Small intestine (tissue), 7 donors: ENCODE data around the gene CABLES1. TPM values are rescaled to one million over a fixed set of nuclear protein-coding genes. Genes with fewer than 3 reads are reported as not detected.
"Not testable (repeated sequence)": the region's sequence is repeated elsewhere in the genome, so short reads cannot be mapped to it uniquely, and the experiment has no call there.

Source experiments
- DNase-seq, 2 donors: peaks; one replicate each; pipeline versions ENCODE4 v3.0.0 to v3.0.0-alpha.2; 2013
- FAIRE-seq: peaks from 2 replicates; lab custom pipeline; 2012; peaks lifted over from hg19 to GRCh38; lab: Jason Lieb, UNC
- H3K27ac ChIP-seq, 3 donors: one replicate each; pipeline ENCODE4 v1.5.1; 2013; ENCODE audit warnings: low read length in 2 of 3, mild to moderate bottlenecking in 2 of 3, control low read depth in 1 of 3, inconsistent platforms in 1 of 3, low read depth in 1 of 3, moderate library complexity in 1 of 3
- H3K27me3 ChIP-seq, 3 donors: one replicate each; pipeline ENCODE4 v1.6.1; 2013; ENCODE audit warnings: low read length in 3 of 3, inconsistent platforms in 1 of 3; ENCODE audit not compliant: control insufficient read depth in 3 of 3, insufficient read depth in 3 of 3
- H3K36me3 ChIP-seq, 3 donors: one replicate each; pipeline ENCODE4 v1.6.1; 2013; ENCODE audit warnings: low read length in 3 of 3, inconsistent platforms in 1 of 3, low read depth in 1 of 3, mild to moderate bottlenecking in 1 of 3, moderate library complexity in 1 of 3; ENCODE audit not compliant: control insufficient read depth in 3 of 3, insufficient read depth in 2 of 3
- H3K4me1 ChIP-seq, 3 donors: one replicate each; pipeline ENCODE4 v1.6.1; 2013; ENCODE audit warnings: low read length in 2 of 3, inconsistent platforms in 1 of 3, low read depth in 1 of 3, mild to moderate bottlenecking in 1 of 3, moderate library complexity in 1 of 3; ENCODE audit not compliant: control insufficient read depth in 3 of 3, insufficient read depth in 2 of 3
- H3K4me3 ChIP-seq, 3 donors: one replicate each; pipeline ENCODE4 v1.5.1; 2013; ENCODE audit warnings: low read length in 3 of 3, control low read depth in 1 of 3, inconsistent platforms in 1 of 3, low read depth in 1 of 3, mild to moderate bottlenecking in 1 of 3, moderate library complexity in 1 of 3
- H3K9me3 ChIP-seq, 2 donors: one replicate each; pipeline ENCODE4 v1.6.1; 2013; ENCODE audit warnings: low read depth in 1 of 2, low read length in 1 of 2; ENCODE audit not compliant: control insufficient read depth in 2 of 2, insufficient read depth in 1 of 2
- WGBS, 3 donors: extraction: QIAGEN DNeasy Blood & Tissue Kit; methylation state at CpG; one replicate each; pipeline ENCODE4 v1.1.7; 2013; 5-methylcytosine and 5-hydroxymethylcytosine counted together
- polyA plus RNA-seq, 4 donors: library from polyadenylated mRNA; stranded (reverse) in 3 of 4; unstranded in 1 of 4; fragments of 200-250 nt in 3 of 4; fragments of 120-200 nt in 1 of 4; gene quantifications; one replicate each; pipeline versions ENCODE4 v1.2.1 to v1.2.3, GENCODE V29; 2013
- donor health status: healthy with polysubstance abuse.
- donor health status: control.
- donor health status: control.
- donor health status: Bipolar disorder and iron deficiency.
- donor health status: healthy.

Gene CABLES1
- polyA plus RNA-seq, 4 donors = 6.9 to 11.7 (median 8.5) TPM

GRCh38 chr18:23093772-23094171 lies 41.5 kb upstream of the CABLES1 start:
- FAIRE-seq (no peak), DNase-seq (no peak)
- Histone ChIP-seq H3K9me3 (no peaks in the 10 kb centered on the region), H3K27me3 (peaks cover 0 to 5% (median 0%) of the 10 kb centered on the region in 3 donors), H3K36me3 (no peaks in the 10 kb centered on the region), H3K27ac (no peak overlapping the region), H3K4me3 (no peak overlapping the region), H3K4me1 (peaks cover 0 to 4% (median 3%) of the 10 kb centered on the region in 3 donors)
- WGBS, 3 donors = 91 to 94% (median 91%) methylated on average over 9 of the region's 9 CpGs

- no peaks in the 10 kb centered on the region for H3K9me3 ChIP-seq
- no peak overlapping the region for H3K4me3 ChIP-seq
- no peaks in the 10 kb centered on the region for H3K36me3 ChIP-seq
- 60 to 78% (median 74%) methylated on average over 18 of the region's 18 CpGs for WGBS, 3 donors
- no peak for DNase-seq
- no peak overlapping the region for H3K27ac ChIP-seq
- FAIRE-seq = no peak
- H3K27me3 ChIP-seq = peaks cover 0 to 5% (median 0%) of the 10 kb centered on the region in 3 donors
- peaks cover 0 to 10% (median 3%) of the 10 kb centered on the region in 3 donors for H3K4me1 ChIP-seq
These were observed 40.7 kb upstream of the CABLES1 start for GRCh38 chr18:23094411-23095190.

GRCh38 chr18:23095463-23095862 lies 39.8 kb upstream of the CABLES1 start:
- no peak overlapping the region for H3K4me3 ChIP-seq
- FAIRE-seq = no peak
- WGBS, 3 donors = 82 to 86% (median 84%) methylated on average over 6 of the region's 6 CpGs
- DNase-seq = no peak
- H3K4me1 ChIP-seq = peaks cover 0 to 10% (median 3%) of the 10 kb centered on the region in 3 donors
- no peaks in the 10 kb centered on the region for H3K36me3 ChIP-seq
- H3K27ac ChIP-seq = no peak overlapping the region
- peaks cover 0 to 5% (median 0%) of the 10 kb centered on the region in 3 donors for H3K27me3 ChIP-seq
- no peaks in the 10 kb centered on the region for H3K9me3 ChIP-seq

- not testable (repeated sequence) for H3K27me3 ChIP-seq, H3K9me3 ChIP-seq, H3K36me3 ChIP-seq, H3K4me3 ChIP-seq, DNase-seq, H3K27ac ChIP-seq, FAIRE-seq
- WGBS, 3 donors = 87 to 94% (median 91%) methylated on average over 8 of the region's 8 CpGs
- peaks cover 0 to 12% (median 3%) of the 10 kb centered on the region in 3 donors for H3K4me1 ChIP-seq
These were observed 38.3 kb upstream of the CABLES1 start for GRCh38 chr18:23097016-23097415.

- DNase-seq (peak; percentile 83 to 96), FAIRE-seq (no peak)
- Histone ChIP-seq H3K4me1 (peaks cover 0 to 13% (median 3%) of the 10 kb centered on the region in 3 donors), H3K27me3 (peaks cover 0 to under 1% (median 0%) of the 10 kb centered on the region in 3 donors), H3K27ac (peak overlapping the region in 2 of 3 donors; percentile 62 to 79), H3K9me3 (no peaks in the 10 kb centered on the region), H3K36me3 (no peaks in the 10 kb centered on the region), H3K4me3 (no peak overlapping the region)
- 23 to 69% (median 47%) methylated on average over 5 of the region's 5 CpGs for WGBS, 3 donors
These were observed 35.7 kb upstream of the CABLES1 start for GRCh38 chr18:23099621-23100020.

GRCh38 chr18:23101861-23102432 lies 33.3 kb upstream of the CABLES1 start:
- no peak for FAIRE-seq
- Histone ChIP-seq H3K4me1 (peaks cover 0 to 23% (median 3%) of the 10 kb centered on the region in 3 donors), H3K9me3 (no peaks in the 10 kb centered on the region), H3K4me3 (no peak overlapping the region), H3K27ac (peak overlapping the region; percentile 35 to 90 (median 37)), H3K27me3 (no peaks in the 10 kb centered on the region), H3K36me3 (no peaks in the 10 kb centered on the region)
- WGBS, 3 donors = 16 to 60% (median 34%) methylated on average over 12 of the region's 12 CpGs
- peak; percentile 69 to 94 for DNase-seq

- no peak for DNase-seq
- Histone ChIP-seq H3K27me3 (no peaks in the 10 kb centered on the region), H3K36me3 (no peaks in the 10 kb centered on the region), H3K4me3 (no peak overlapping the region), H3K27ac (peak overlapping the region in 1 of 3 donors; percentile 35), H3K9me3 (no peaks in the 10 kb centered on the region), H3K4me1 (peaks cover 0 to 23% (median 3%) of the 10 kb centered on the region in 3 donors)
- FAIRE-seq = no peak
- 51 to 80% (median 66%) methylated on average over 11 of the region's 11 CpGs for WGBS, 3 donors
These were observed 32.6 kb upstream of the CABLES1 start for GRCh38 chr18:23102493-23103261.

- no peaks in the 10 kb centered on the region for H3K27me3 ChIP-seq
- peaks cover 0 to 23% (median 2%) of the 10 kb centered on the region in 3 donors for H3K4me1 ChIP-seq
- whole genome bisulfite sequencing, 3 donors = 87 to 93% (median 87%) methylated on average over 4 of the region's 4 CpGs
- no peaks in the 10 kb centered on the region for H3K36me3 ChIP-seq
- FAIRE-seq = no peak
- no peak overlapping the region for H3K27ac ChIP-seq
- no peak overlapping the region for H3K4me3 ChIP-seq
- H3K9me3 ChIP-seq = no peaks in the 10 kb centered on the region
- no peak for DNase-seq
These were observed 31.8 kb upstream of the CABLES1 start for GRCh38 chr18:23103449-23103848.
